ENCODE data around the gene TBC1D9B. TPM values are rescaled to one million over a fixed set of nuclear protein-coding genes. Genes with fewer than 3 reads are reported as not detected.

TBC1D9B gene
- total and polyA plus RNA-seq, 2 experiments from 2014 or later, result 55.7 to 78.8 TPM

- H3K4me1 ChIP-seq (ENCODE audit: insufficient read depth), result no peaks in the 10 kb centered on the region
- no peaks in the 10 kb centered on the region for H3K9me2 ChIP-seq (ENCODE audit: insufficient read depth)
- H3K36me3 ChIP-seq (ENCODE audit: low read depth), result peaks cover 69% of the 10 kb centered on the region
- H2AFZ ChIP-seq, result no peak overlapping the region
- TF ChIP-seq EZH2phosphoT487 (IDR thresholded peaks at IDR 0.05; ENCODE audit: insufficient read depth, low read depth), result no peak
- no peak for TF ChIP-seq EZH2 (IDR thresholded peaks at IDR 0.05; ENCODE audit: insufficient read depth, poor library complexity, severe bottlenecking)
- no peak overlapping the region for H3K4me2 ChIP-seq (ENCODE audit: unreplicated experiment)
- in situ Hi-C loops (cut with MboI), result no loop called here
- H3K79me2 ChIP-seq (ENCODE audit: insufficient read depth), result peaks cover 60% of the 10 kb centered on the region
- H3K4me3 ChIP-seq, result no peak overlapping the region
- no peak overlapping the region for H3K27ac ChIP-seq
- H3K9ac ChIP-seq, result no peak overlapping the region
- 84 to 91% methylated on average over 7 of the region's 7 CpGs for WGBS, 2 experiments (ENCODE audit: low coverage in 1 of 2, low lambda C conversion rate in 2 of 2, missing lambda C conversion rate in 2 of 2)
- no peaks in the 10 kb centered on the region for H3K27me3 ChIP-seq (replicated peaks; ENCODE audit: insufficient read depth)
- DNase-seq, result no peak
- no peaks in the 10 kb centered on the region for H3K9me3 ChIP-seq (ENCODE audit: low read depth)
- H3F3A ChIP-seq (ENCODE audit: insufficient read depth), result peaks cover 34% of the 10 kb centered on the region
- no peaks in the 10 kb centered on the region; the same call in 1 of the 2 replicates for H4K20me1 ChIP-seq (ENCODE audit: insufficient read depth)
Observed at GRCh38 chr5:179829732-179830435, 77.8 kb downstream of the TBC1D9B start.

- Histone ChIP-seq H4K20me1 (ENCODE audit: insufficient read depth) (no peaks in the 10 kb centered on the region; the same call in 1 of the 2 replicates), H3F3A (ENCODE audit: insufficient read depth) (peaks cover 34% of the 10 kb centered on the region), H3K4me2 (ENCODE audit: unreplicated experiment) (no peak overlapping the region), H3K9me3 (ENCODE audit: low read depth) (no peaks in the 10 kb centered on the region), H3K27me3 (replicated peaks; ENCODE audit: insufficient read depth) (no peaks in the 10 kb centered on the region), H3K9ac (no peak overlapping the region), H3K79me2 (ENCODE audit: insufficient read depth) (peaks cover 70% of the 10 kb centered on the region), H3K4me1 (ENCODE audit: insufficient read depth) (no peaks in the 10 kb centered on the region), H3K4me3 (no peak overlapping the region), H3K9me2 (ENCODE audit: insufficient read depth) (no peaks in the 10 kb centered on the region), H3K27ac (no peak overlapping the region), H2AFZ (no peak overlapping the region), H3K36me3 (ENCODE audit: low read depth) (peaks cover 69% of the 10 kb centered on the region)
- in situ Hi-C loops (cut with MboI), result no loop called here
- TF ChIP-seq EZH2phosphoT487 (IDR thresholded peaks at IDR 0.05; ENCODE audit: insufficient read depth, low read depth), result no peak
- TF ChIP-seq EZH2 (IDR thresholded peaks at IDR 0.05; ENCODE audit: insufficient read depth, poor library complexity, severe bottlenecking), result no peak
- WGBS, 2 experiments (ENCODE audit: low coverage in 1 of 2, low lambda C conversion rate in 2 of 2, missing lambda C conversion rate in 2 of 2), result 89 to 97% methylated on average over 3 of the region's 3 CpGs
- no peak for DNase-seq
Observed at GRCh38 chr5:179828756-179829421, 78.8 kb downstream of the TBC1D9B start.

GRCh38 chr5:179827680-179828079 lies 80.0 kb downstream of the TBC1D9B start:
- 65 to 70% methylated on average over 9 of the region's 9 CpGs for WGBS, 2 experiments (ENCODE audit: low coverage in 1 of 2, low lambda C conversion rate in 2 of 2, missing lambda C conversion rate in 2 of 2)
- in situ Hi-C loops (cut with MboI), result no loop called here
- Histone ChIP-seq H3K27ac (peak overlapping the region; percentile 17; the same call in 1 of the 2 replicates), H3K79me2 (ENCODE audit: insufficient read depth) (peaks cover 72% of the 10 kb centered on the region), H3F3A (ENCODE audit: insufficient read depth) (peaks cover 28% of the 10 kb centered on the region), H2AFZ (no peak overlapping the region), H3K4me2 (ENCODE audit: unreplicated experiment) (no peak overlapping the region), H4K20me1 (ENCODE audit: insufficient read depth) (peaks cover 4% of the 10 kb centered on the region; the same call in 1 of the 2 replicates), H3K9me3 (ENCODE audit: low read depth) (no peaks in the 10 kb centered on the region), H3K36me3 (ENCODE audit: low read depth) (peaks cover 60% of the 10 kb centered on the region), H3K4me3 (no peak overlapping the region), H3K27me3 (replicated peaks; ENCODE audit: insufficient read depth) (no peaks in the 10 kb centered on the region), H3K9me2 (ENCODE audit: insufficient read depth) (no peaks in the 10 kb centered on the region), H3K4me1 (ENCODE audit: insufficient read depth) (peaks cover 4% of the 10 kb centered on the region; the same call in 1 of the 2 replicates), H3K9ac (0 out of 2 replicates have a peak overlapping the region, but pooled peaks have one; percentile 11)
- TF ChIP-seq EZH2phosphoT487 (IDR thresholded peaks at IDR 0.05; ENCODE audit: insufficient read depth, low read depth) (no peak), EZH2 (IDR thresholded peaks at IDR 0.05; ENCODE audit: insufficient read depth, poor library complexity, severe bottlenecking) (no peak)
- DNase-seq, result peak; percentile 77

DNA sequence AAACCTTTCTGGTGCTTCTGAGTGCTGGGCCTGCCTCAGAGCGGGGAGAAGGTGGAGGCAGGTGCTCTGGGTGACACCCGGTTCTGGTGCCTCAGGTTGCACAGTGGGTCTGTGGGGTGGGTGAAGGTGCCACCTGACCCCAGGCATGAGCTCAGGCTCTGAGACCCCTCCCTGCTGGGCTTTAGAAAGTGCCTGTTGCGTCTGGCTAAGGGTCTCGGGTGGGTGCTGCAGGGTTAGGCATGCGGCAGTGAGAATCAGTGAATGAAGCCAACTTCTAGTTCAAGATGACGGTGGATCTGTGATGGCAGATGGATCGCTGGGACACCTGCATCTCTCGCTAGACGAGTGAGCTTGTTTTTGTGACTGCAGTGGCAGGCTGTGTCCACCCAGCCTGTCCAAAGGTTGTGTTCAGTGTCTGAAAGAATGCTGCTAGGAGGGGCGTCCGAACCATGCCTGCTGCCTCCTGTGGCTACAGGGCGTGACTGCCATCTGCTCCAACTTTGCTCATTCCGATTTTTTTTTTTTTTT lies 82.0 kb downstream of the TBC1D9B start:
- TF ChIP-seq EZH2phosphoT487 (IDR thresholded peaks at IDR 0.05; ENCODE audit: insufficient read depth, low read depth) (no peak), EZH2 (IDR thresholded peaks at IDR 0.05; ENCODE audit: insufficient read depth, poor library complexity, severe bottlenecking) (no peak)
- in situ Hi-C loops (cut with MboI), result no loop called here
- H3K9ac ChIP-seq, result no peak overlapping the region
- peaks cover 52% of the 10 kb centered on the region for H3K36me3 ChIP-seq (ENCODE audit: low read depth)
- H3F3A ChIP-seq (ENCODE audit: insufficient read depth), result peaks cover 28% of the 10 kb centered on the region
- no peak overlapping the region for H3K4me3 ChIP-seq
- H3K9me2 ChIP-seq (ENCODE audit: insufficient read depth), result no peaks in the 10 kb centered on the region
- no peak overlapping the region for H2AFZ ChIP-seq
- H4K20me1 ChIP-seq (ENCODE audit: insufficient read depth), result peaks cover 11% of the 10 kb centered on the region; the same call in 1 of the 2 replicates
- peak; percentile 41 for DNase-seq
- no peak overlapping the region for H3K27ac ChIP-seq
- no peaks in the 10 kb centered on the region for H3K9me3 ChIP-seq (ENCODE audit: low read depth)
- 77 to 79% methylated on average over 13 of the region's 13 CpGs for WGBS, 2 experiments (ENCODE audit: low coverage in 1 of 2, low lambda C conversion rate in 2 of 2, missing lambda C conversion rate in 2 of 2)
- no peaks in the 10 kb centered on the region for H3K27me3 ChIP-seq (replicated peaks; ENCODE audit: insufficient read depth)
- H3K4me2 ChIP-seq (ENCODE audit: unreplicated experiment), result no peak overlapping the region
- peaks cover 13% of the 10 kb centered on the region for H3K4me1 ChIP-seq (ENCODE audit: insufficient read depth)
- peaks cover 78% of the 10 kb centered on the region for H3K79me2 ChIP-seq (ENCODE audit: insufficient read depth)
